GM12892 (cell line): ENCODE data around the gene CCDC174.

Experiments used
- POLR2A ChIP-seq: IDR thresholded peaks from 2 replicates; pipeline ENCODE4 v1.6.1; 2011; ENCODE audit warnings: low read depth, low read length, control low read depth
- POLR2AphosphoS5 ChIP-seq: IDR thresholded peaks from 2 replicates; pipeline ENCODE4 v1.6.1; 2011; ENCODE audit warnings: low read depth, low read length, control low read depth

- TF ChIP-seq POLR2A: no peak
- no peak for TF ChIP-seq POLR2AphosphoS5
Observed at GRCh38 chr3:14609506-14609905, 42.1 kb upstream of the CCDC174 start.
